Stimulated activated CD8-positive, alpha-beta memory T cell treated with anti-CD3 and anti-CD28 coated beads, Interleukin-4, amount 100 ng/mL, for 4 hours (primary cell): ENCODE results near the gene PDCD1LG2.
"Not testable (repeated sequence)": the region's sequence is repeated elsewhere in the genome, so short reads cannot be mapped to it uniquely, and the experiment has no call there.

Experiments
- DNase-seq, 2 donors: peaks; one replicate each; pipeline ENCODE4 v3.0.0-alpha.2; 2020; ENCODE audit warnings: low read depth in 2 of 2, low spot score in 1 of 2

PDCD1LG2 gene

DNA sequence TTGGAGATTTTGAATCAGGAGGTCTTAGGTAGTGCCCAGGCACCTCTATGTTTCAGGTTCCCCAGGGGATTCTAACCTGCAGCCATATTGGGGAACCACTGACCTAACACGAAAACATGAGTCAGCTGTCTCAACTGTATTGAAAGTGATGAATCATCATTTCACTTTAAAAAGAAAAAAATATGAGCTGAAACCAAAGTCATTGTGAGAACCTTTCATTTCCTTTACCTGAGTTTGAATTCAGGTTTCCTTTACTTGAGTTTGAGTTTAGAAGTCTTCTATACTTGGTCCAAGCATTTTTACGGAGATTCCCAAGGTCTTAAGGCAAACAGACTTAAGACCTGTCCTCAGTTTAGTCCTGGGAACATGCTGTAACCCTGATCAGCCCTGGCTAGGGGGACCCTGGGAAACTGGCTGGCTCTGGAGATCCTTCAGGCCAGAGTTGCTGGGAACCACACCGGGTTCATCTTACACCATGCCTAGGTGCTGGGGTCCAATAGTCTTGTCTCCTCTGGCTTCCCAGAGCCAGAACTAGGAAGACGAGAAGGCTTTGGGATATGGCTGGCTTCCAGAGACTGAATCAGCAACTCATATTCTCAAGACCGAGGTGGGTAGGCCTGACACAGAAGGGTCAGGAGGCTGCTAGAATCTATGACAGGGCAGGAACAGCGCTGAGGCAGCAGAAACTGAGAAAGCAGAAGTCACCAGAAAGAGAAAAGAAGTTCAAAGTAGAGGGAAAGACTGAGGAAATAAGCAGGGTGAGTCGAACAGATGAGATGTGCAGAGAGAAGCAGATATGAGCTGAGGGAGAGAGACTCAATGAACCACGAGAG is 16.4 kb upstream of the PDCD1LG2 start:
- no peak for DNase-seq

DNA sequence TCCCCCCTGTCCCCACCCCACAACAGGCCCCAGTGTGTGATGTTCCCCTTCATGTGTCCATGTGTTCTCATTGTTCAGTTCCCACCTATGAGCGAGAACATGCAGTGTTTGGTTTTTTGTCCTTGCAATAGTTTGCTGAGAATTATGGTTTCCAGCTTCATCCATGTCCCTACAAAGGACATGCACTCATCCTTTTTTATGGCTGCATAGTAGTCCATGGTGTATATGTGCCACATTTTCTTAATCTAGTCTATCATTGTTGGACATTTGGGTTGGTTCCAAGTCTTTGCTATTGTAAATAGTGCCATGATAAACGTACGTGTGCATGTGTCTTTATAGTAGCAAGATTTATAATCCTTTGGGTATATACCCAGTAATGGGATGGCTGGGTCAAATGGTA is 15.6 kb upstream of the PDCD1LG2 start:
- not testable (repeated sequence) for DNase-seq

DNA sequence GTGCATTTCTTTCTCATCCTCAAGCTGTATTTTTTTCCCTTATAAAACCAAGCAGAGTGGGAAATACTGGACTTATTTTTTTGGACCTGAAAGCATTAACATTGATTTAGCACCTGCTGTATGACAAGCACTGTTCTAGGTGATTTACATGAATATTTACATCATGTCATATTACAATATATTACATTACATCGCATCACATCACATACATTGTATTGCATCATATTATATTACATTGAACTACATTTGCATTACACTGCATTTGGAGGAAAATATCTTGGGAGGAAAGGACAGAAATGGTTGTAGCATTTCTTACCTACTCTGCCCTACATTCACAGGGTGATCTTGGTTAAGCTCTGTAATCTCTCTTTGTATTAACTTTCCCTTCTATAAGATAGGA is 11.2 kb upstream of the PDCD1LG2 start:
- no peak for DNase-seq

GRCh38 chr9:5499889-5500398 is 10.4 kb upstream of the PDCD1LG2 start:
- DNase-seq: no peak

GRCh38 chr9:5500441-5501235 is 9.7 kb upstream of the PDCD1LG2 start:
- DNase-seq: no peak

GRCh38 chr9:5502553-5502952 is 7.8 kb upstream of the PDCD1LG2 start:
- DNase-seq: no peak

DNA sequence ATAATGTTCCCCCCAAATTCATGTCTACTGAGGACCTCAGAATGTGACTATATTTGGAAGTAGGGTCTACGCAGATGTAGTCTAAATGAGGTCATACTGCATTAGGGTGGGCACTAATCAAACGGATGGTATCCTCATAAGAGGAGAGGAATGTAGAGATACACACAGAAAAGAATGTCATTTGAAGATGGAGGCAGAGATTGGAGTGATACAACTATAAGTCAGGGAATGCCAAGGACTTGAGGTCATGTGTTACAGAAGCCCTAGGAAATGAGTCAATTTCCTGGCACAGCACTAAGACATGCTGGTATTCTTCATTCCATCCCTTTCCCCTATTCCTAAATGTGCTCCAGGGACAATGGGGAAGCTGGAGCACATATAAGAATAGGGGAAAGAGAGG is 758 bp upstream of the PDCD1LG2 start:
- no peak for DNase-seq

GRCh38 chr9:5510989-5511388 is 658 bp downstream of the PDCD1LG2 start:
- DNase-seq: no peak

GRCh38 chr9:5511476-5511875 is 1.1 kb downstream of the PDCD1LG2 start:
- DNase-seq: no peak

DNA sequence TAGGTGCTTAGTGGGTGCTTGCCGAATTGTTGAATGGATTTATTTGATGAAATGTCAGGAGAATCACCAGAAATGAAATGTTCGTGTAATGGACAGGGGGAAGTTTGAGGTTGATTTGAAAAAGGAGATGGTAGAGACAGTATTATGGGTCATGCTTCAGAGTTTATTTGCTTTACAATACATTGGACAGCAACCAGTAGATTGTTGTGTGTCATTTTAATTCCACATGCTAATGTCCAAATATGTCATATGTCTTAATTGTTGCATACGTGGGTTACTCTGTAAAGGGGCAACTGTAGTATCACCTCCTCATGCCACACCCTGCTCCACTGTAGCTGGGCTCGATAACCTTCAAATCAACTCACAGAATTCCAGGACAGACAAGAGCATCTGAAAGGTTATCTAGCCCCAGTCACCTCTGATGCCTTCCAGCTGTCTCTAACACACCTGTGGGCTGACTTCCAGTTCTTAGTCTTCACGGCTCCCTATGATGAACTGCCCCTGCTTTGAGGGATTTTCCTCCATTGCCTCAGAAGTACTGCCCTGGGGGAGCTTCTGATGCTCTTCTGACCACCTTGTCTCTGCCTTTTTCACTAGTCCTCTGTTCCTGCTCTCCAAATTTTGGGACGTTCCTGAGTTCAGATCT is 1.7 kb downstream of the PDCD1LG2 start:
- DNase-seq: no peak

DNA sequence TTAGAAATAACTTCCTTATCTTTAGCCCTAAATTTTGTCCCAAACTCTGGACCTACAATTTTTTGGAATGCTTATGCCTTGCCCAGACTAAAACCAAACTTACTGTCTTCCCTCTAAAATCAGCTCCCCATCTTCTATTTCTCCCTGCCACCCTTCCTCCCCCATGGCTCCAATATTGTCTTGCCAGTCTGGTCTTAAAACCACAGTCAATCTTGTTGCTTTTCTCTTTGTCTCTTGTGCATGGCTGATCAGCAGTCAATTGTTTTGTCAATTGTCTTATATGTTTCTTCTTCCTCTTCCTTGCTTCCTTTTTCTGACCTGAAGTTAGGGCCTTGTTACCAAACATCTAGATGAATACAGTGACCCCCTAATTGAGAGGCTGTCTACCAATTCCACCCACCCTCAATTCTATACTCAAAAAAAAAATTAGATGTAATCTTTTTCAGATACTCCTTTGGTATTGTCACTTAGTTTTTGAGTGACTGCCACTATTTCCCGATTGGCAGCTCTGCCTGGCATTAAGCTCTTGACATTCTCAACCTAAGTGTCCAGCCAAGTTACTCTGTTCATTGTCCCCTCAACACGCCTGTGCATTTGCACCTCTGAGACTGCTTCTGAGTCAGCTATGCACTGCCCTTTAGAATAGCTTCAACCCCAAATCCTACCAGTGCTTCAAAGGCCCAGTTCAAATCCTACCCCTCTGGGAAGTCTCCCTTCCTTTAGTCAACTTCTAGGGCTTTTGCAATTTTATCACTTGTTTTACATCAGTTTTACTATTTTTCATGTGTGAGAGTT is 2.5 kb downstream of the PDCD1LG2 start:
- no peak for DNase-seq

DNA sequence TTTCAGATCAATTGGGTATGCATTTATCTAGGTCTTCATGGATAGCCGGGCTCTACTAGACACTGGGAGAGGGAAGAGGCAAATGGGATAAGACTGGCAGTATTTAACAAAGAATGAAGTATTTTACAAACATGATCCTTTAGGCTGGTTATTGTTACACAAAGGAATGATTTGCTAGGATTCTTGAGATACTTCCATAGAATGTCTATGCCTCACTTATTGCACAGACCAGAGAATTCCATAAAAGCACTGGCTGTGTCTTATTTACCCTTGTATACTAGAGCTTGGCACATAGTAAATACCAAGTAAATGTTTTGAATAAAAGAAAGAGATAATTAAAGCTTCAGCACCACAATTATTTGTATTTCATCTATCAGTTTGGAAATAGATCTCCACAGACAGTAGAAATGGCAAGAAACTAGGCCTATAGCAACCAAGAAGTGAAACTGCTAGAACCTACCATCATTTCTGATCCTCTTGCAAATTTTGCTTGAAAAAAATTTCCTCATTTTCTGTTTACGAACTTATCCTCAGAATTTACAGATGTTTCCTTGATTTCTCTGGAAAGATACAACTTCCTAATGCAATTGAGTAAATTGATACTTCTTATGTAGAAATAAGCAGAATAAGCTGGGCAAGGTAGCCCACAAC is 3.8 kb downstream of the PDCD1LG2 start:
- no peak for DNase-seq

- DNase-seq: no peak
Measured at GRCh38 chr9:5514617-5515260, 4.4 kb downstream of the PDCD1LG2 start.

- DNase-seq: no peak
Measured at GRCh38 chr9:5515261-5515650, 4.9 kb downstream of the PDCD1LG2 start.

GRCh38 chr9:5516453-5517220 is 6.3 kb downstream of the PDCD1LG2 start:
- DNase-seq: no peak

DNA sequence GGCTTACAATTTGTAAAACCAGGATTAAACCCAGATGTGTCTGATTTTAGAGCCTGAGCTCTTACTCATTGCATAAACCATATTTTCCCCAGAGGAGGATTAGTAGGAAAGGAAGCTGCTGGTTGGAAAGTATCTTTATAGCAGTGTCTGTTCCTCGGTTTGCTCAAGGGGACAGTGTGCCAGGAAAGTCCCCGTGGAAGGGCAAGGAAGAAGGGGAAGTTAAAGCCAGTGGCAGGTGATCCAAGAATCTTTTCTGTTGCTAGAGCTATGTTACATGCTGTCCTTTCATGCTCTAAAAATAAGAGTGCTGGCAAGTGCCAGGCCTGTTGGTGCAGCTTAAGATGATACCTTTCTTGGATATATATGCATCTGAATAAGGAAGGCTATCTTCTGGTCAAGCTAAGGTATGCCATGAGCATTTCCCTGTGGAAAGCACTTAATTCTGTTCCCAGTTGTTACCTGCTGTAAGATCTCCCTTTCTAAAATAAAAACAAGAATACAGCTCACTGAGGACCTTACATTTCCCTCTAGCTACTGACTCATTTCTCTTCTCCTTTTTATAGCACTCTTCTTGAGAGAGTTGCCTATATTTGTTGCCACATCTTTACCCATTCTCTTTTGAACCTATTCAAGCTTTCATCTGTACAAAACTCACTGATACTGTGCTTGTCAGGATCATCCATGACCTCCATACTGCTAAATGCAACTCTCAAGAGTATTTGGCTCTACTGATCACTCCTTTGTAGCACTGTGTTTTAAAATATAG is 8.0 kb downstream of the PDCD1LG2 start:
- no peak for DNase-seq

DNA sequence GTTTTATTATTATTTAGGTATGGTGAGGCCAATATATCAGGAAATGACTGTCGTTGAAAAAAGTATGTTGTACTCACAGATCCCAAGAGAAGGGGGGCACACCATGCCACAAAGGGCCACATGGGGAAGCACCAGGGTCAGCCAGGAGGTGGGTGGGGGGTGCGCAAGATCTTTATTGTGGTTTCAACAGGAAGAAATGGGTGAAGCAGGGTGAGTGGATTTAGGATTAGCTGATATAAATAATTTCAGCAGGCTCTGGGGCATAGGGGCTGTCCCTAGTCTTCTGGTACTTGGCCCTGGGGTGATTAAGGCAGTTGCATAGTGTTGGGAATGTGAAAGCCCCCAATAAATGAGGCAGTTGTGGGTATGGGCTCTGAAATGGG is 8.6 kb downstream of the PDCD1LG2 start:
- no peak for DNase-seq

GRCh38 chr9:5524090-5524489 is 13.8 kb downstream of the PDCD1LG2 start:
- DNase-seq: no peak
